Measurements from ENCODE around the gene SHLD1. TPM values are rescaled to one million over a fixed set of nuclear protein-coding genes. Genes with fewer than 3 reads are reported as not detected.

Gene SHLD1
- total RNA-seq, 4 donors from 2014 or later: 1.7 to 4.2 (median 3.4) TPM

DNA sequence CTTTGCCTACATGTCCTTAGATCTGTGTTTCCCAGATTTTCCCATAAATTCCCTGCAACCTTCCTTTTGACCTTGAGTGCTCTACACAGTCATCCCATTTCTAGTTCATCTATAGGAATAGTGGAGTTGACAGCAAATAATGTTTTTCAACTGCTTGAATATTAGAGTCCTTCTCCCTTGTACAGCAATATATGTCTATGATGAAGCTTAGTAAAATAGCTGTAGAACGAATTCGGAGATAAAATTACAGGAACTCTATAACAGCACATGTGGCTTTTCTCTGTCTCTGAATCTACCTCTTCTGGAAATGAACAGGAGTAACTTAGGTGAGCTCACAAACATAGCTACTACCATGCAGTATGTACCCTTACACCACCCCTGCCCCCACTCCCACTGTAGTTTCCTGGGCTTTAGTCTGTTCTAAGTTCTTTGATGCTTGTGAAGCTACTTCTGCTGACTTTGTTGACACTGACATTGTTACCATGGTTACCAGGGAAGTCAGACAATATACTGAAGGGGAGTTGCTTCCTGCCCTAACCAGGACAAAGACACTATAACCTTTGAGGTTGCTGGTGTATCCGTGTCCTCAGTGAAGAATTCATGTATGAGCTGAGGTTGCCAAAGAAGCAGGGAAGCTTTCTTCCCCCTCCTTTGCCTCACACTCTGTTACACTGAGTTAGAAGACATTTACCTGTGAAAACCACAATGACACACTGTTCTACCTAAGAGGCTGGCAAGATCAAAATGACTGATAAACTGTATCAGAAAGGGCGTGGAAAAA is 35.8 kb upstream of the SHLD1 start:
- TF ChIP-seq POLR2A (IDR thresholded peaks at IDR 0.05): no peak
- TF ChIP-seq, protein P1, sequence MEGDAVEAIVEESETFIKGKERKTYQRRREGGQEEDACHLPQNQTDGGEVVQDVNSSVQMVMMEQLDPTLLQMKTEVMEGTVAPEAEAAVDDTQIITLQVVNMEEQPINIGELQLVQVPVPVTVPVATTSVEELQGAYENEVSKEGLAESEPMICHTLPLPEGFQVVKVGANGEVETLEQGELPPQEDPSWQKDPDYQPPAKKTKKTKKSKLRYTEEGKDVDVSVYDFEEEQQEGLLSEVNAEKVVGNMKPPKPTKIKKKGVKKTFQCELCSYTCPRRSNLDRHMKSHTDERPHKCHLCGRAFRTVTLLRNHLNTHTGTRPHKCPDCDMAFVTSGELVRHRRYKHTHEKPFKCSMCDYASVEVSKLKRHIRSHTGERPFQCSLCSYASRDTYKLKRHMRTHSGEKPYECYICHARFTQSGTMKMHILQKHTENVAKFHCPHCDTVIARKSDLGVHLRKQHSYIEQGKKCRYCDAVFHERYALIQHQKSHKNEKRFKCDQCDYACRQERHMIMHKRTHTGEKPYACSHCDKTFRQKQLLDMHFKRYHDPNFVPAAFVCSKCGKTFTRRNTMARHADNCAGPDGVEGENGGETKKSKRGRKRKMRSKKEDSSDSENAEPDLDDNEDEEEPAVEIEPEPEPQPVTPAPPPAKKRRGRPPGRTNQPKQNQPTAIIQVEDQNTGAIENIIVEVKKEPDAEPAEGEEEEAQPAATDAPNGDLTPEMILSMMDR (IDR thresholded peaks at IDR 0.05): no peak
- no peak for DNase-seq (ENCODE audit: low spot score in 2 of 2)
- 57 to 59% methylated on average over 4 of the region's 4 CpGs for WGBS, 2 donors
- no peak overlapping the region for H3K4me3 ChIP-seq (ENCODE audit: low read depth, poor library complexity, severe bottlenecking)
- intact Hi-C loops (cut with DNase I; ENCODE audit: low total_unique reads): no loop called here

DNA sequence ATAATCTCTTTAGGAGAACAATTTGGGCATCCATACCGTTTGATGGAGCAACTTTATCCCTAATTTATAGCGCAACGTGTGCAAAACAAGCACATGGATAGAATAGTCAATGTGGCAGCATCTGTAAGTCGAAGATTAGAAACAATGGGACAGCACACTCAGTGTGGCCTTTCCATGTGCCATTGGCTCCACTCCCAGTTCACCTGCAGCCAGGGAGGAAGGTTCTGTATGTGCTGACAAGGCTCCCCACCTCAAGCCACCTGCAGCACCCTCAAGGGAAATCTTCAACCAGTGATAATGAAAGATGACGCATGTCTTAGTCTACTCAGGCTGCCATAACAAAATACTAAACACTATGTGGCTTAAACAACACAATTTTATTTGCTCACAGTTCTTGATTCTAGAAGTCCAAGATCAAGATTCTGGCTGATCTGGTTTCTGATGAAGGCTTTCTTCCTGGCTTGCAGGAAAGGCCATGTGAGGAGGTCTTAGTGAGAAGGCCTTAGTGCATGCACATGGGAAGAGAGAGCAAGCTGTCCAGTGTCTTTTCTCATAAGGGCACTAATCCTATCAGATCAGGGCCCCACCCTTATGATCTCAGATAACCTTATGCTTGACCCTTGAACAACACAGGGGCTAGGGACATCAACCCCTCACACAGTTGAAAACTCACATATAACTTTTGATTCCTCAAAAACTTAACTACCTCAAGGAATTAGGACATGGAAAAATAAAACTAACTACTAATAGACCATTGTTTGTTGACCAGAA is 34.9 kb upstream of the SHLD1 start:
- no peak overlapping the region for H3K4me3 ChIP-seq (ENCODE audit: low read depth, poor library complexity, severe bottlenecking)
- DNase-seq (ENCODE audit: low spot score in 2 of 2): no peak
- intact Hi-C loops (cut with DNase I; ENCODE audit: low total_unique reads): no loop called here
- TF ChIP-seq POLR2A (IDR thresholded peaks at IDR 0.05): no peak
- TF ChIP-seq, protein P1 (IDR thresholded peaks at IDR 0.05): no peak
- 72 to 81% methylated on average over 5 of the region's 5 CpGs for WGBS, 2 donors

DNA sequence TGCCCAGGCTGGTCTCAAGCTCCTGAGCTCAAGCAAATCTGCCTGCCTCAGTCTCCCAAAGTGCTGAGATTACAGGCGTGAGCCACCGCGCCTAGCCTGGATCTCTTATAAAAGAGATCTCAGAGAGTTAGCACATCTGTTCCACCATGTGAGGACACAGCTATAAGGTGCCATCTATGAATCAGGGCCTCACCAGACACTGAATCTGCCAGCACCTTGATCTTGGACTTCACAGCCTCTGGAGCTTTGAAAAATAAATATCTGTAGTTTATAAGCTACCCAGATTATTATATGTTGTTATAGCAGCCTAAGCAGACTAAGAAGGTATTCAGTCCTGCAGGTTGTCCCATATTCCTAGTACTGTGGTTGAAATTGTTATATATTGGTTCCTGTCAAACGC is 33.2 kb upstream of the SHLD1 start:
- H3K4me3 ChIP-seq (ENCODE audit: low read depth, poor library complexity, severe bottlenecking): no peak overlapping the region
- intact Hi-C loops (cut with DNase I; ENCODE audit: low total_unique reads): no loop called here
- TF ChIP-seq, protein P1 (IDR thresholded peaks at IDR 0.05): no peak
- no peak for TF ChIP-seq POLR2A (IDR thresholded peaks at IDR 0.05)
- DNase-seq (ENCODE audit: low spot score in 2 of 2): no peak
- 96 to 100% methylated on average over 4 of the region's 4 CpGs for WGBS, 2 donors

DNA sequence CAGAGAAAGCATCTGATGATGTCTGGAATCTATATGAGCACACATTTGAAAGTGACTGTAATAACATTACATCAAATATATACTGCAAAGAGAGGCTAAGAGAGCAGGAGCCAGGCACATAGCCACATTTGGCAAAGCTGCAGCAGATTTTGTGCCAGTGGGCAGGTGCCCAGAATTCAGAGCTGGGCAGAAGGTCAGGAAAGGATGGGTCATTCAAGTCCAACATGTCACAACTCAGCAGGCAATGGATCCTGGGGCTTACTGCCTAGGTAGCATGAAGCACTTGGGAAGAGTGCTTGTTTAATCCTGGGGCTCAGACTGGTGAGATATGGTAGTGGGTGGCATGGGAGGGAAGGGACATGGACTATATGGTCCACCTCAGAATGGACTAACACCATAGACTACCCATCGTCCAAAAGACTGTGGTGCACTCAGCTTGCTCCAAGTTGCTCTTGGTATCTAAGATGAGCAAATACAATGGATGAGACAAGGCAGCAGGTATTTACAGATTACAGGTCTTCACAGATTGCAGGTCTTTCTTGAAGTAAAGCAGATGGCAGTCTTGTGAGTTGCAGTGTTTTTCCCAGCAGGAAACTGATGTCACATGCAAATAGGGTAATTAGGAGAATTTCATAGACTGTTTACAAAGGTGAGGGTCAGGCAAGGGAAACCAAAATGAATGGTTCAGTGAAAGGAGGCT is 31.2 kb upstream of the SHLD1 start:
- 83 to 100% methylated on average over 1 of the region's 1 CpG for WGBS, 2 donors
- TF ChIP-seq, protein P1 (IDR thresholded peaks at IDR 0.05): no peak
- TF ChIP-seq POLR2A (IDR thresholded peaks at IDR 0.05): no peak
- DNase-seq (ENCODE audit: low spot score in 2 of 2): no peak
- H3K4me3 ChIP-seq (ENCODE audit: low read depth, poor library complexity, severe bottlenecking): no peak overlapping the region
- intact Hi-C loops (cut with DNase I; ENCODE audit: low total_unique reads): loop anchor here (1.0 kb wide), 1 partner anchor 22 kb away; no protein-coding TSS in a partner anchor

DNA sequence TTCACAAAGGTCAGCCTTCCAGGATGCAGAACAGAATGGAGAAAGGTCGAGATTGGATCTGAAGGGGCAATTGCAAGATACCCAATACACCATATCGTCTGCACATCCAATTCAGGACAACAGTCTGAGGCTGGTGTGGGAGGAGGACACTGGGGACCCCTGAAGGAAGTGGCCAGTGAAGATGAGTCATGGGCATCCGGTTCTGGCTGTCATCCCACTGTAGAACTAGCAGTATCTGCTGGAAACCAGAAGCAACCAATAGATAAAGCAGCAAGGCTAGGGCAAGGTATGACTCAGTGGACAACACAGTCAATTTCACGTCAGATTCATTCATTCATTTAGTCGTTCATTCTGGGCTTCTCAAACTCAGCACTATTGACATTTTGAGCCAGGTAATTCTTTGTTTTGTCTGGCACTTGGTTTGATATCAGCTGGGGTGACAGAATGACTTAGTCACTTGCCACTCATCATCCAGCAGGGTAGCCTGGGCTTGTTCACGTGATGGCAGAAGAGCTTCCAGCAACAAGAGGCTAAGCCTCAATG is 30.3 kb upstream of the SHLD1 start:
- H3K4me3 ChIP-seq (ENCODE audit: low read depth, poor library complexity, severe bottlenecking): no peak overlapping the region
- DNase-seq (ENCODE audit: low spot score in 2 of 2): no peak
- intact Hi-C loops (cut with DNase I; ENCODE audit: low total_unique reads): no loop called here
- TF ChIP-seq, protein P1 (IDR thresholded peaks at IDR 0.05): no peak
- TF ChIP-seq POLR2A (IDR thresholded peaks at IDR 0.05): no peak
- 63% methylated on average over 6 of the region's 6 CpGs for WGBS, 2 donors

Data from lower leg skin (tissue), 4 donors.